NCI-H2107 treated with DMSO at 0.1 percent for 48 hours (cell line): ENCODE data around the gene PLEK2.
A peak's percentile ranks its signal among the peaks of the same experiment; 100 is the strongest.
"Not testable (repeated sequence)": the region's sequence is repeated elsewhere in the genome, so short reads cannot be mapped to it uniquely, and the experiment has no call there.

Experiments used
- DNase-seq: peaks from one replicate; lab custom pipeline; 2025; ENCODE audit not compliant: unreplicated experiment; lab: John Stamatoyannopoulos, UW

The PLEK2 gene

DNA sequence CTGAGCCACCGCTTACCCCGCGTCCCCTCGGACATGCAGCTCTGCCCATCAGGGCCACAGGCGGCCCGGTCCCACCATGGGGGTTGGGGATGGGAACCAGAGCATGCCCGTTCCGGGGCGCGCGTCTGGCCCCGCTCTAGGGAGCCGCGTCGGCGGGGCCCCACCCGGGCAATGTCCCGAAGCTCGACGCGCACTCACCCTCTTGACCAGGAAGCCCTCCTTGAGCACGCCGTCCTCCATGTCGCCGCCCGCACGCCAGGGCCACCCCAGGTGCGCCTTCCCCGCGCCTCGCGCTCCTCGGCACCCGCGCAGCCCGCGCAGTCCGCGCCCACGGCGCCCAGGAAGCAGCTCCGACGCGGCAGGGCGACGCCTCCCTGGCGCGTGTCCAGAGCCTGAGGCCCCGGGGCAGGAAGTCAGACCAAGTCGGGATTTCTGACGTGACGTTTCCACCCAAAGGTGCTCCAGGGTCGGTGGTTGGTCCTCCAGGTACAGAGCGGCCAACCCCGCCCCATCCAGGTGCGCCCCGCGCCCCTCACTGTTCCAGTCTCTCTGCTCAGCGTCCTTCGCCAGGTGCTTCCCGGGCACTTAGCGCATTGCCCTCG lies at the start of gene PLEK2:
PLEK2 (minus strand) TSS at position 346 of the 602 bp plus-strand sequence; CDS start at position 240, 106 bp downstream.
- DNase-seq: no peak

GRCh38 chr14:67461341-67461985 lies 49.5 kb upstream of the PLEK2 start:
- DNase-seq: no peak

GRCh38 chr14:67459336-67459735 lies 47.4 kb upstream of the PLEK2 start:
- no peak for DNase-seq

GRCh38 chr14:67457782-67458181 lies 45.8 kb upstream of the PLEK2 start:
- DNase-seq: peak; percentile 48

DNA sequence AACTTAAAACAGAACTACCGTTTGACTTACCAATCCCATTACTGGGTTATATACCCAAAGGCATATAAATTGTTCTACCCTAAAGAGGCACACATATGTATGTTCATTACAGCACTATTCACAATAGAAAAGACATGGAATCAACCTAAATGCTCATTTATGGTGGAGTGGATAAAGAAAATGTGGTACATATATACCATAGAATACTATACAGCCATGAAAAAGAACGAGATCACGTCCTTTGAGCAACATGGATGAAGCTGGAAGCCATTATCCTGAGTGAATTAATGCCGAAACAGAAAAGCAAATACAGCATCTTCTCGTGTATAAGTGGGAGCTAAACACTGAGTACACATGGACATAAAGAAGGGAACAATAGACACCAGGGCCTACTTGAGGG lies 44.8 kb upstream of the PLEK2 start:
- DNase-seq: no peak

DNA sequence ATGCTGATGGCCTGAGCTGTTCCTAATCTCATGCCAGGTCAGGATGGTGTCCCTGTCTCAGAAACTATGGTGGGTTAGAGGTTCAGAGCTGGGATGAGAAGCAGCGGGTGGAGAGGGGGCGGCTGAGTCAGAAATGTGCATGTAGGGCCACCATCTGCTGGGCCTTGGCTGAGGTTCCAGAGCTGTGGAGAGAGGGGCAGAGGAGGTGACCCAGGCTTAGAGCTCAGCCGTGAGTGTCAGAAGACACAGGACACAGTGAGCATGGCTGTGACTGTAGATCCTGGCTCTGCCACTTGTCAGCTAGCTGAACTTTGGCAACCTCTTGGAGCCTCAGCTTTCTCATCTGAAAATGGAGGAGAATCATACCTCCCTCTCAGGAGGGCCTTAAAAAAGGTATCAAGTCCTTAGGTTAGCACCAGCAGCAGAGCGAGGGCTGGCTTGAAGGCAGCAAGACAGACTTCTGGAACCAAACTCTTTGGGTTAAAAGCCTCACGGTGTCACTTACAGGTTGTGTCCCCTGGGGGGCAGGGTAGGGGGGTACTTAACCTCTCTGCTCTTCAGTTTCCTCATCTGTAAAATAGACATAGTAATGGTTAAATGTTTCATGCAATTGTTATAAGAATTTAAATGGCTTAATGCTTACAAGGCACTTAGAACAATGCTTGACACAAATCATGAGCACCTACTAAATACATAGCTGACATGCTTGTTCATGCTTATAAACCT lies 41.8 kb upstream of the PLEK2 start:
- DNase-seq: no peak

GRCh38 chr14:67451667-67452066 lies 39.7 kb upstream of the PLEK2 start:
- not testable (repeated sequence) for DNase-seq

GRCh38 chr14:67449096-67449495 lies 37.1 kb upstream of the PLEK2 start:
- no peak for DNase-seq

DNA sequence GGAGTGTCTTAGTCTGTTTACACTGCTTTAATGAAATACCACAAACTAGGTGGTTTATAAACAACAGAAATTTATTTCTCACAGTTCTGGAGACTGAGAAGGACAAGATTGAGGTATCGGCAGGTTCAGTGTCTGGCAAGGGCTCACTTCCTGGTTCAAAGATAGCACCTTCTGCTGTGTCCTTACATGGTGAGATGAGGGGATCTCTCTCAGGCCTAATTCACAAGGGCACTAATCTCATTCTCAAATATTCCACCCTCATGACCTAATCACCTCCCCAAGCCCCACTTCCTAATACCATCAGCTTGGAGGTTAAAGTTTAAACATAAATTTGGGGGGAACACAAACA lies 35.0 kb upstream of the PLEK2 start:
- no peak for DNase-seq

DNA sequence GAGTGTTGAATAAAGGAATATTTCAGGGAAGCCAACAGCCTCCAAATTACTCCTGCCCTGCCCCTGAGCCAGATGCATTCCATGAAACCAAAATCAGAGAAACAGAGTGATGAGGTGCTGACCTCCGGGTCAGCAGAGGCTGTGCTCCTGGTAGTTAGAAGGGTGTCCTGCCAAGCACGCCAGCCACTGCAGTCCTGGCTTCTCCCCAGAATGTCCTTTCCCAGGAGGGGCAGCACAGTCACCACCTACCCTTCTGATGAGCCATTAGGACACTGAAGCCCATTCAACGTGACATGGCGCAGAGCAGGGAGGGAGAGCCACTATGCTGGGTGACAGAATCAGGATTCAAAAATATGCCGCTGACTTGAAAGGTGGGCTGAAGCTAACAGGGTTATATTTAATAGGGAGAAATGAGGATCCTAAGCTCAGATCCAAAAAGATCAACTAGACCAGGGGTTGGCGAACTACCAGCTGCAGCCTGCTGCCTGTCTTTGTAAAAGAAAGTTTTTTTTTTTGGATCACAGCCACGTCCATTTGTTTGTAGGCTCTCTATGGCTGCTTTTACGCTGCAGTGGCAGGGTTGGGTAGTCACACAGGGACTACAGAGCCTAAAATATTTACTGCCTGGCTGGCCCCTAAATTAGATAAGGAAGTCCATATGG lies 34.5 kb upstream of the PLEK2 start:
- peak; percentile 45 for DNase-seq

GRCh38 chr14:67444395-67444794 lies 32.4 kb upstream of the PLEK2 start:
- DNase-seq: no peak

DNA sequence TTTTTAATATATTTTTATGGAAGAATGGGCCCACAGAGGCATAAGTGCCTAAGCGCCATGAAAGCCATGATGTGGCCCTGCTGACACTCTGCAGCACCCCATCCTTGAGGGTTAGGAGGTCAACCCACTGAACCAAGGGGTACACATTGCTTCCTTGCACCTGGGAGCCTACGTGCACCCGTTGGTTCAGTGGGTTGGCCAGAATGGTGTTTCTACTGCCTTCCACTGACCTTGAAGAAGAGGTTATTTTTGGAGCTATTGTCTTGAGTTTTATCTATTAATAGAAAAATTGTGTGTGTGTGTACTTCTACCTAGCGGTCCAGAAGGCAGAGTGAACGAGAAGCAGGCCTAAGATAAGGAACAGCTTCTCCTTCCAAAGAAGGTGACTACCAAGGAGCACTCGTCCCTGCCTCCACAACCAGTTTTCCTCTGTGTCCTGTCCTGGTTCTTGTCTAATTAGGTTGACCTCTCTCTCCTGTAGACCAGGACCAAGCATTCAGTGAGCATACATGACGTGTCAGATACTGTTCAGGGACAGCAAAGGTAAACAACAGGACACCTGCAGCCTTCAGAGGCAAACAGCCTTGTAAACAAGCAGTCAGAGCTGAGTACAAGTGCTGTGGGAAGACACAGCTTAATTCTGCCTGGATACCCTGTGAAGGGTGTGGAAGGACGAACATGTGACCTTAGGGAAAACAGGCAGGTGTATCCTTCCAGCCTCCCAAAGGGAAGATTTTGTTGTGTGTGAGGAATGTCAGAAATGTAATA lies 30.4 kb upstream of the PLEK2 start:
- DNase-seq: peak; percentile 81

DNA sequence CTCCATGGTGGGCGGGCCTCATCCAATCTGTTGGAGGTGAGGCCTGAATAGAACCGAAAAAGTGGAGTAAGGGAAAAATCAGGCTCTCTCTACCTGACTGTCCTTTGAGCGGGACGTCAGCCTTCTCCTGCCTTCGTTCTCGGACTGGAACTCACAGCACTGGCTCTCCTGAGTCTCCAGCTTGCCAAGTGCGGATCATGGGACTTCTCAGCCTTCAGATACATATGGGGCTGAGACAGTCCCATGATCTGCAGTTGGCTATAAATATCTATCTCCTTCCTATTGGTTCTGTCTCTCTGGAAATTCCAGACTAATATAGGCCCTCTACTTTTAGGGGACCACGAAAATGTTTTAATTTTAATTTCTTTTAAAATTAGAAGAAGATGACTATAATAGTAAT lies 29.7 kb upstream of the PLEK2 start:
- no peak for DNase-seq

GRCh38 chr14:67441256-67441655 lies 29.3 kb upstream of the PLEK2 start:
- no peak for DNase-seq

DNA sequence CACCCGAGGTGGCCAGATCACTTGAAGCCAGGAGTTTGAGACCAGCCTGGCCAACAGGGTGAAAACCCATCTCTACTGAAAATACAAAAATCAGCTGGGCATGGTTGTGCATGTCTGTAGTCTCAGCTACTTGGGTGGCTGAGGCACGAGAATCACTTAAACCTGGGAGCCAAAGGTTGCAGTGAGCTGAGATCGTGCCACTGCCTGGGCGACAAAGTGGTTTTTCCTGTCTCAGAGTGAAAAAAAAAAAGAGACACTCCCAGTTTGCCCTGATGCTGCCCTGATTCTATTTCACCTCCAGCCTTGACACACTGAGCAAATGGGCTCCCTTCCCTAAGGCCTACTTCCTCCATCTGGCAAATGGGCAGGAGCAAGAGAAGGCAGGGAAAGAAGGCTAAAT lies 28.5 kb upstream of the PLEK2 start:
- no peak for DNase-seq

- DNase-seq: no peak
Measured at GRCh38 chr14:67438969-67439368, 27.0 kb upstream of the PLEK2 start.

GRCh38 chr14:67436006-67436866 lies 24.3 kb upstream of the PLEK2 start:
- DNase-seq: no peak

DNA sequence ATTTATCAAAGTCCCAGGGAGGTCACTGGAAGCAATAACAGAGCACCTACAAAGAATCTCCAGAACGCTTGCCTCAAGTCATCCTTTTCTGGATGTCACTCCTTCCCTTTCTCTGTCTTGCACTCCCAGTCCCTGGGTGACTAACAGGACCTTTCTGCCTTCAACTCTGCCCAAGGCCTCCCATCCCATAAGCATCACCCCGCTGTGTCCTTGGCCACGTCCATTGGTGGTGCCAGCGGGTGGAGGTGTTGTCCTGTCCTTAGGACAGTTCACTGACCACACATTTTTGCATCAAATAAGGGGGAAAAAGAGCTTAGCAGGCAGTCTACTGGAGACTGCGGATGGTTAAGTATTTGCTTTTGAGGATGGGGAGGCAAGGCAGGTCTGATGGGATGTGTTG lies 23.6 kb upstream of the PLEK2 start:
- DNase-seq: no peak

DNA sequence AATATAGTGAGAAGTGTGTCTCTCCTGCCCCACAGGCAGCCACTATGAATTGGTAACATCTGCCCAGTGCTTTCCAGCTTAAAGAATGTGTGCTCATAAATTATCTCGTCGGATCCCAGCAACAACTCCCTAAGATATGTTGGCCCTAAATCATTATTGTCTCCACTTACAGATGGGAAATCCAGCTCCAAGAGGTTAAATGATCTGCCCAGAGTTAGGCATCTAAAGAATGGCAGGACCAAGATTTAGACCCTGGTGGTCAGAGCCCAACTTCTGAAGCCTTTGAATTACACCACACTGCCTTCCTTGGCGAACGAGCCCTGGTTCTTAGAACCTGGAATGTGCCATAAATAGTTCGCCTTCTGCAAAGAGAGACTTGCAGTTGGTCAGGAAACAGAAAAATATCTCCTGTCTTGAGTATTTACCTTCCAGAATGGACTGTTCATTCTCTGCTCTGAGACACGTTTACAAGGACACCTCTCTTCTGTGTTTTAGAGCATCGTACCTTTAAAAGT lies 20.1 kb upstream of the PLEK2 start:
- DNase-seq: no peak
